ENCODE data around the gene TACR1.
"Not testable (repeated sequence)": the region's sequence is repeated elsewhere in the genome, so short reads cannot be mapped to it uniquely, and the experiment has no call there.

Gene TACR1

DNA sequence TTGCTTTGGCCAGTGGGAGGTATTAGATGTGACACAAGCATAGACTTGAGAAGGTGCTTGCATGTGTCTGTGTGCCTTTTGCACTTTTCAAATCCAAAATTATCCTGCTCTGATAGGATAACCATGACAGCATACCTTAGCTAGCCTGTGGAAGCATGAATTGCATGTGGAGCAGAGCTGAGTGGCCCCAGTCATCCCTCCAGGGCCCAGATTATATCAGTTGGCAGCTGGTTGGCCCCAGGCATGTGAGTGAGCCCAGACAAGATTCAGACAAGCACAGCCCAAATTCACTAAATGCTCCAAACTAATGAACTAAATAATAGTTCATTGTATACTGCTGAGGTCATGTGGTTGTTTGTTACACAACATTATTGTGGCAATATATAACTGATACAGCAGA lies 18.8 kb downstream of the TACR1 start:
- H3K4me3 ChIP-seq (replicated peaks; ENCODE audit: low read depth, low read length): no peak overlapping the region
- TF ChIP-seq, protein P1, sequence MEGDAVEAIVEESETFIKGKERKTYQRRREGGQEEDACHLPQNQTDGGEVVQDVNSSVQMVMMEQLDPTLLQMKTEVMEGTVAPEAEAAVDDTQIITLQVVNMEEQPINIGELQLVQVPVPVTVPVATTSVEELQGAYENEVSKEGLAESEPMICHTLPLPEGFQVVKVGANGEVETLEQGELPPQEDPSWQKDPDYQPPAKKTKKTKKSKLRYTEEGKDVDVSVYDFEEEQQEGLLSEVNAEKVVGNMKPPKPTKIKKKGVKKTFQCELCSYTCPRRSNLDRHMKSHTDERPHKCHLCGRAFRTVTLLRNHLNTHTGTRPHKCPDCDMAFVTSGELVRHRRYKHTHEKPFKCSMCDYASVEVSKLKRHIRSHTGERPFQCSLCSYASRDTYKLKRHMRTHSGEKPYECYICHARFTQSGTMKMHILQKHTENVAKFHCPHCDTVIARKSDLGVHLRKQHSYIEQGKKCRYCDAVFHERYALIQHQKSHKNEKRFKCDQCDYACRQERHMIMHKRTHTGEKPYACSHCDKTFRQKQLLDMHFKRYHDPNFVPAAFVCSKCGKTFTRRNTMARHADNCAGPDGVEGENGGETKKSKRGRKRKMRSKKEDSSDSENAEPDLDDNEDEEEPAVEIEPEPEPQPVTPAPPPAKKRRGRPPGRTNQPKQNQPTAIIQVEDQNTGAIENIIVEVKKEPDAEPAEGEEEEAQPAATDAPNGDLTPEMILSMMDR (IDR thresholded peaks at IDR 0.05; ENCODE audit: low read depth, low read length, missing control alignments): no peak
- DNase-seq (ENCODE audit: extremely low read depth, low read depth): no peak

DNA sequence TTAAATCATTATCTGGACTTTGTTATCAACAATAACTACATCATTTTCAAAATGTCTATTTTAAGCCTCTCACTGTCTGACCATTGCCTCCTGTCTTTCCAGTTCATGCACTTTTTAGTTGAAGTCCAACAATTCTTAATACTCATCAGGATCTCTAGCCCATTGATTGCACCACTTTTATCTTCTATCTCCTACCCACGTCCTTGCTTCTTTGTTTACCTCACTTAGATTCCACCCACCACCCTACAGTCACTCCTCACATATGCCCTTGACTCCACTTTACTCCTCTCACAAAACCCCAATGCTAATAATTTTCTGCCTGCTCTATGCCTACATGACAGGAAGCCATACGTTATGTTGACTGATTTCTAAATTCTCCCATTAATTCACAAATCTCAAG lies 21.9 kb downstream of the TACR1 start:
- TF ChIP-seq, protein P1 (IDR thresholded peaks at IDR 0.05; ENCODE audit: low read depth, low read length, missing control alignments): no peak
- H3K4me3 ChIP-seq (replicated peaks; ENCODE audit: low read depth, low read length): no peak overlapping the region
- DNase-seq (ENCODE audit: extremely low read depth, low read depth): no peak

GRCh38 chr2:75175456-75175855 lies 23.9 kb downstream of the TACR1 start:
- TF ChIP-seq, protein P1 (IDR thresholded peaks at IDR 0.05; ENCODE audit: low read depth, low read length, missing control alignments): no peak
- no peak overlapping the region for H3K4me3 ChIP-seq (replicated peaks; ENCODE audit: low read depth, low read length)
- DNase-seq (ENCODE audit: extremely low read depth, low read depth): no peak

DNA sequence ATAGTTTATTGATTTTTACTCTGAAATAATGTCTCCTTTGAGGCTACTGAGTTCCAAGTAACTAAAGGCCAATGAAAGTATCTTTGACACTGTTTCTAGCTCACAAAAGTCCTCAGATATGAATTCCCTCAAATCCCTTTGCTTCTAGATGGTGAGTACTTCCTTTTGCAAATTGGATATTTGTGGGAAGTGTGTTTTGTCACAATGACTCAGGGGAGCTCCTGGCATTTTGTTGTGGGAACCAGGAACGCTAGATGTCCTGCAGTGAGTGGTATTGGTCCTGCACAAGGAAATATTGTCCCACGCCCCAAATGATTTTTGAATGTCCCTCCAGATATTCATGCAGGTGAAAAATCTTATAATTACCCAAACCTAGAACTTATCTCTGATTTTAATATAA lies 24.3 kb downstream of the TACR1 start:
- no peak for DNase-seq (ENCODE audit: extremely low read depth, low read depth)
- TF ChIP-seq, protein P1 (IDR thresholded peaks at IDR 0.05; ENCODE audit: low read depth, low read length, missing control alignments): no peak
- H3K4me3 ChIP-seq (replicated peaks; ENCODE audit: low read depth, low read length): no peak overlapping the region

DNA sequence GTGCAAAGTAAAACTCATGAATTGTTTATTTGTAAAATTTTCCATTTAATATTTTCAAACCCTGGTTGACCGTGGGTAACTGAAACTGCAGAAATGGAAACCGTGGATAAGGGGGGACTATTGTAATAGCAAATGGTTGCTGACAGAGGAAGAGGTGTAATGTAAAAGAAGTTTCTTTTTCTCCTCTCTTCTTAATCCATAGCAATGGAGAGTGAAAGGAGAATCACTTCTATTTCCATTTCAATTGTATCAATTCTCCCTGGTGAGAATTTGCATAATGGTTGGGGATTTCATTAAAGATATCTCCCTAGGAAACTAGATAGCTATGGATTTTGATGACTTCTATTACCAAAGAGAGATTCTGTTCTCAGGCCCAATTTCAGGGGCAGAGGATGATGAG lies 24.8 kb downstream of the TACR1 start:
- H3K4me3 ChIP-seq (replicated peaks; ENCODE audit: low read depth, low read length): no peak overlapping the region
- DNase-seq (ENCODE audit: extremely low read depth, low read depth): no peak
- TF ChIP-seq, protein P1 (IDR thresholded peaks at IDR 0.05; ENCODE audit: low read depth, low read length, missing control alignments): no peak

DNA sequence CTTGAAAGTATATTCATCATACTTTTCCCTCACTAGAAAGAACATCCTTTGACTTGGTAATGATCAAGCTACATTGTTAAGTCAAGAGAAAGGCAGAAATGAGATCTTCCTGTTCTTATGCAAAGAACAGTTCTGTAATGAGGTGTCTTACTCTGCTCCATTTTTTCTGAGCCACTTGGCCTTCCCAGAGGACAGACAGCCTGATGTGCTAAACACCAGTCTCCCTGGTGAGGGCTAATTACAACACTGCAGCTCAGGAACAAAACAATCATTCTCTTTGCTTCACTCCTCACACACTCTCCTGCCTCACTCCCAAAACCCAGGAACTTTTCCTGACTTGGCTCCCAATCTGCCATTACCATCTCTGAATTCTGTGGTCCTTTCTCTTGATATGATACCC lies 25.6 kb downstream of the TACR1 start:
- no peak for DNase-seq (ENCODE audit: extremely low read depth, low read depth)
- no peak overlapping the region for H3K4me3 ChIP-seq (replicated peaks; ENCODE audit: low read depth, low read length)
- TF ChIP-seq, protein P1 (IDR thresholded peaks at IDR 0.05; ENCODE audit: low read depth, low read length, missing control alignments): no peak

DNA sequence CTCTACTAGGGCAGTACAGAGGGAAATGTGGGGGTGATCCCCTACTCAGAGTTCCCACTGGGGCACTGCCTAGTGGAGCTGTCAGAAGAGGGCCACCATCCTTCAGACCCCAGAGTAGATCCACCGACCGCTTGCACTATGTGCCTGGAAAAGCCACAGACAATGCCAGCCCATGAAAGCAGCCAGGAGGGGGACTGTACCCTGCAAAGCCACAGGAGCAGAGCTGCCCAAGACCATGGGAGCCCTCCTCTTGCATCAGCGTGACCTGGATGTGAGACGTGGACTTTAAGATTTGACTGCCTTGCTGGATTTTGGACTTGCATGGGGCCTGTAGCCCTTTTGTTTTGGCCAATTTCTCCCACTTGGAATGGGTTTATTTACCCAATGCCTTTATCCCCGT lies 27.9 kb downstream of the TACR1 start:
- not testable (repeated sequence) for DNase-seq (ENCODE audit: extremely low read depth, low read depth); H3K4me3 ChIP-seq (replicated peaks; ENCODE audit: low read depth, low read length)

All from HFF-Myc (cell line).